Karpas-422 (cell line): Measurements from ENCODE around the gene LRRC75A. TPM values are rescaled to one million over a fixed set of nuclear protein-coding genes. Genes with fewer than 3 reads are reported as not detected.
A peak's percentile ranks its signal among the peaks of the same experiment; 100 is the strongest.

Source experiments
- DNase-seq: peaks from one replicate; pipeline ENCODE4 v3.0.0-alpha.2; 2015
- H2AFZ ChIP-seq: fragments of 200-600 bp; sonication (generic); 2 replicates; pipeline ENCODE4 v1.6.1; 2014; ENCODE audit warnings: antibody characterized with exemption, low read length, mixed read lengths
- H3K27ac ChIP-seq: fragments of 200-600 bp; sonication (generic); 2 replicates; pipeline ENCODE4 v1.5.1; 2014; ENCODE audit warnings: mild to moderate bottlenecking, low read length, moderate library complexity
- H3K27me3 ChIP-seq: fragments of 200-600 bp; sonication (generic); 2 replicates; pipeline ENCODE4 v1.6.1; 2014; ENCODE audit warnings: low read length, mixed read lengths
- H3K36me3 ChIP-seq: fragments of 200-600 bp; sonication (generic); 2 replicates; pipeline ENCODE4 v1.6.1; 2014; ENCODE audit warnings: low read length, mixed read lengths; ENCODE audit not compliant: insufficient read depth
- H3K4me1 ChIP-seq: fragments of 200-600 bp; sonication (generic); 2 replicates; pipeline ENCODE4 v1.6.1; 2014; ENCODE audit warnings: mild to moderate bottlenecking, low read length, mixed read lengths
- H3K4me2 ChIP-seq: fragments of 200-600 bp; sonication (generic); 2 replicates; pipeline ENCODE4 v1.6.1; 2014; ENCODE audit warnings: low read length, low read depth, mild to moderate bottlenecking; ENCODE audit not compliant: poor library complexity, severe bottlenecking
- H3K4me3 ChIP-seq: fragments of 200-600 bp; sonication (generic); 2 replicates; pipeline ENCODE4 v1.5.1; 2014; ENCODE audit warnings: mild to moderate bottlenecking, antibody characterized with exemption, low read length, mixed read lengths
- H3K79me2 ChIP-seq: fragments of 200-600 bp; sonication (generic); 2 replicates; pipeline ENCODE4 v1.6.1; 2014; ENCODE audit warnings: mild to moderate bottlenecking, low read length, mixed read lengths
- H3K9ac ChIP-seq: fragments of 200-600 bp; sonication (generic); 2 replicates; pipeline ENCODE4 v1.6.0; 2014; ENCODE audit warnings: low read length
- H3K9me2 ChIP-seq: fragments of 200-600 bp; sonication (generic), shearing (Covaris generic); replicated peaks from 2 replicates; pipeline ENCODE4 v1.6.0; 2014; ENCODE audit warnings: mild to moderate bottlenecking, low read length, moderate library complexity; ENCODE audit not compliant: insufficient read depth
- H3K9me3 ChIP-seq: fragments of 300-700, 200-600 bp; sonication (generic); 2 replicates; pipeline ENCODE4 v1.6.1; 2014; ENCODE audit warnings: low read length, mixed read lengths
- H4K20me1 ChIP-seq: fragments of 200-600 bp; sonication (generic); 2 replicates; pipeline ENCODE4 v1.6.1; 2014; ENCODE audit warnings: mild to moderate bottlenecking, antibody characterized with exemption, low read length, low read depth; ENCODE audit not compliant: insufficient read depth
- total RNA-seq: library from RNA; depleted of rRNA; stranded (reverse); fragments of >200 nt; shearing (Covaris generic); gene quantifications from 2 replicates; pipeline ENCODE4 v1.2.3, GENCODE V29; 2014; ENCODE audit warnings: low replicate concordance

LRRC75A gene
- total RNA-seq, 1 experiment from 2014 or later: 2.4 TPM

DNA sequence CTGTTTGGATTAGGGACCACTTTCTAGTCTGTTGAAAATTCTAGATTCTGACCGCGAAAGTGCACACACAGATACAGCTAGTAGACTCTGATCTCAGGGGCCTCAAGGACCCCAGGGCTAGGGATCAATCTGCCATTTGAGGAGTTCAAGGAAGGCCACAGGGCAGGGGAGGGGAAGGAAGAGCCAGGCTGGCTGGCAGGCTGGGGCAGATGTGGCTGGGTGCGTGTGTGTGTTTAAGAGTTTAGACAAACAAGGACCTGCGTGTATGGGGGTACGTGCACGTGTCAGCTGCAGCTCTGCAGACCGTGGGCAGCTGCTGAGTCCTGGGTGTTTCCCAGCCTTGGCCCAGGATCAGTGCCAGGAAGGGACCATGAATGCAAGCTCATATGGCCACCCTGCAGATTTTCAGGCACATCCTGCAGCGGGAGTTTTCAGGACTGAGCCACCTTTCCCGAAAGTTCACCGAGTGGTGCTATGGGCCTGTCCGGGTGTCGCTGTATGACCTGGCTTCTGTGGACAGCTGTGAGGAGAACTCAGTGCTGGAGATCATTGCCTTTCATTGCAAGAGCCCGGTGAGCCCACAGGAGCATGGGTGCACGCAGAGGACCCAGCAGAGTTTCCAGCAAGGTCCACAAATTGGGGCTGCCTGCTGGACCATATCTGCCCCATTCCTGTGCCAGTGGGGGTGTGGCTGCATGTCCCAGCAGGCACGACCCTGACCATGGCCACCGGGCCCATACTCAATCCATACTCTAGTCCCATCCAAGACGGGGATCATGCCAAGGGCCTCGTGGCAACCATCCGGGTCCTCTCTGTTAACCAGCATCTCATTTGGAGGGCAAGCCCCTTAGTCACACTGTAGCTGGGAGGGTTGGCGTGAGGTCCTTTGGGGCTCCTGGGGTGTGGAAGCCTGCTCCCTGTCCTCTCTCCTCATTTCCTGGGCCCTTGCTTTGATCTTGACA, 66.0 kb downstream of the LRRC75A start:
- H3K36me3 ChIP-seq: no peaks in the 10 kb centered on the region
- no peaks in the 10 kb centered on the region for H3K9me2 ChIP-seq
- no peak overlapping the region for H3K4me2 ChIP-seq
- no peak overlapping the region for H2AFZ ChIP-seq
- H3K9me3 ChIP-seq: no peaks in the 10 kb centered on the region
- H3K27me3 ChIP-seq: no peaks in the 10 kb centered on the region
- no peak overlapping the region for H3K4me3 ChIP-seq
- H3K27ac ChIP-seq: no peak overlapping the region
- H3K79me2 ChIP-seq: no peaks in the 10 kb centered on the region
- no peaks in the 10 kb centered on the region for H4K20me1 ChIP-seq
- H3K9ac ChIP-seq: no peak overlapping the region
- no peak for DNase-seq
- H3K4me1 ChIP-seq: peaks cover 7% of the 10 kb centered on the region

DNA sequence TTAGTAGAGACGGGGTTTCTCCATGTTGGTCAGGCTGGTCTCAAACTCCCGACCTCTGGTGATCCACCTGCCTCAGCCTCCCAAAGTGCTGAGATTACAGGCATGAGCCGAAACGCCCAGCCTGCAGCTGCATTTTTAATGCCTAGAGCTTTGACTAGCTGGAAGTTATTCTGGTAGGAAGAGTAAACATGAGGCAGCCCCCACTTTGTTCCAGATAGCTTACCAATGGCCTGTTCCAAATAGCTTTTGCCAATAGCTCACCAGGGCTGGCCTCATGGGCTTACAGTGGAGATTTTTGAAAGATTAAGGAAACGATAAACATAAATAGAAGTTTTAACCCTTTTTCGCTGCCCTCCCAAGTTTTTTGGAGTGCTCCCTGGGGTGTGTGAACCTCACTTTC, 66.8 kb downstream of the LRRC75A start:
- H3K9me2 ChIP-seq: no peaks in the 10 kb centered on the region
- no peak overlapping the region for H2AFZ ChIP-seq
- no peaks in the 10 kb centered on the region for H4K20me1 ChIP-seq
- H3K36me3 ChIP-seq: no peaks in the 10 kb centered on the region
- H3K9ac ChIP-seq: no peak overlapping the region
- H3K27ac ChIP-seq: no peak overlapping the region
- H3K4me1 ChIP-seq: peaks cover 7% of the 10 kb centered on the region
- no peak overlapping the region for H3K4me3 ChIP-seq
- H3K79me2 ChIP-seq: no peaks in the 10 kb centered on the region
- DNase-seq: peak; percentile 33
- no peak overlapping the region for H3K4me2 ChIP-seq
- H3K9me3 ChIP-seq: no peaks in the 10 kb centered on the region
- H3K27me3 ChIP-seq: no peaks in the 10 kb centered on the region

DNA sequence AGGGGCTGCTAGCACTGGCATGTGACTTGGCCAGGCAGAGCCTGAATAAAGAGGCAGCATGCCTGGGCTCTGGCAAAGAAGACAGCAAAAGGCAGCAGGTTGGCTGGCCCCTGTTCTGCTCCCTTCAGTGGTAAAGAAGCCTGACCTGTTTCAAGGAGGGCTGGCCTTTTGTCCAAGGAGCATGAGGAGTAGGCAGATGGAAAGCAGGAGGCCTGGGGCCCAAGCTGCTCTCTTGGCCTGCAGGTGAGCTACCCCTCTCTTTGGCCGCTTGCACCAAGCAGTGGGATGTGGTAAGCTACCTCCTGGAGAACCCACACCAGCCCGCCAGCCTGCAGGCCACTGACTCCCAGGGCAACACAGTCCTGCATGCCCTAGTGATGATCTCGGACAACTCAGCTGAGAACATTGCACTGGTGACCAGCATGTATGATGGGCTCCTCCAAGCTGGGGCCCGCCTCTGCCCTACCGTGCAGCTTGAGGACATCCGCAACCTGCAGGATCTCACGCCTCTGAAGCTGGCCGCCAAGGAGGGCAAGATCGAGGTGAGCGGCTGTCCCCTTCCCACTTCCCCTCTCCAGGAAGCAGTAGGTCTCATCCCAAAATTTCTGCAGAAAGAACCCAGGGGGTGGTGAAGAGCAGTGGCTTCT, 68.6 kb downstream of the LRRC75A start:
- Histone ChIP-seq H3K36me3 (no peaks in the 10 kb centered on the region), H3K4me3 (no peak overlapping the region), H4K20me1 (no peaks in the 10 kb centered on the region), H3K4me2 (no peak overlapping the region), H3K4me1 (peaks cover 3% of the 10 kb centered on the region), H3K9me3 (no peaks in the 10 kb centered on the region), H3K27me3 (no peaks in the 10 kb centered on the region), H3K9me2 (no peaks in the 10 kb centered on the region), H3K27ac (no peak overlapping the region), H2AFZ (no peak overlapping the region), H3K9ac (no peak overlapping the region), H3K79me2 (no peaks in the 10 kb centered on the region)
- DNase-seq: no peak

DNA sequence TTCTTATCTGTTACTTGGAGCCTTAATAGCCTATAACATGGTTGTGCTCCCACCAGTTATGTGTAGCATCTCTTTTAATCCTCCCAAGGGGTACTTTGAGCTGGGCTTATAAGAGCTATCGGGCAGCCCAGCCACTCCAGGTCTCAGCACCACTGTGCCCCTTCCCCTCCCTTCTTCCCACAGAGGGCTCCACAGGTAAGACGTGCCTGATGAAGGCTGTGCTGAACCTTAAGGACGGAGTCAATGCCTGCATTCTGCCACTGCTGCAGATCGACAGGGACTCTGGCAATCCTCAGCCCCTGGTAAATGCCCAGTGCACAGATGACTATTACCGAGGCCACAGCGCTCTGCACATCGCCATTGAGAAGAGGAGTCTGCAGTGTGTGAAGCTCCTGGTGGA, 69.6 kb downstream of the LRRC75A start:
- no peak overlapping the region for H2AFZ ChIP-seq
- H4K20me1 ChIP-seq: no peaks in the 10 kb centered on the region
- no peaks in the 10 kb centered on the region for H3K27me3 ChIP-seq
- H3K36me3 ChIP-seq: no peaks in the 10 kb centered on the region
- no peak overlapping the region for H3K9ac ChIP-seq
- H3K79me2 ChIP-seq: no peaks in the 10 kb centered on the region
- H3K27ac ChIP-seq: no peak overlapping the region
- no peak for DNase-seq
- H3K4me2 ChIP-seq: no peak overlapping the region
- H3K9me2 ChIP-seq: no peaks in the 10 kb centered on the region
- H3K4me1 ChIP-seq: no peaks in the 10 kb centered on the region
- H3K9me3 ChIP-seq: no peaks in the 10 kb centered on the region
- H3K4me3 ChIP-seq: no peak overlapping the region

- Histone ChIP-seq H3K4me3 (no peak overlapping the region), H3K36me3 (no peaks in the 10 kb centered on the region)
These were observed 72.1 kb downstream of the LRRC75A start for GRCh38 chr17:16419929-16420271.

GRCh38 chr17:16419074-16419928, 72.7 kb downstream of the LRRC75A start:
- Histone ChIP-seq H3K27me3 (no peaks in the 10 kb centered on the region), H3K4me3 (no peak overlapping the region), H3K9me3 (no peaks in the 10 kb centered on the region), H3K4me1 (peaks cover 16% of the 10 kb centered on the region), H2AFZ (no peak overlapping the region), H3K9me2 (no peaks in the 10 kb centered on the region), H3K9ac (no peak overlapping the region), H4K20me1 (no peaks in the 10 kb centered on the region), H3K4me2 (no peak overlapping the region), H3K27ac (no peak overlapping the region), H3K79me2 (peaks cover 7% of the 10 kb centered on the region; the same call in 1 of the 2 replicates), H3K36me3 (no peaks in the 10 kb centered on the region)
- no peak for DNase-seq

More at GRCh38 chr17:16419929-16420271, 72.1 kb downstream of the LRRC75A start:
- Histone ChIP-seq H3K9ac (no peak overlapping the region), H3K27ac (no peak overlapping the region), H3K79me2 (peaks cover 7% of the 10 kb centered on the region; the same call in 1 of the 2 replicates), H3K9me3 (no peaks in the 10 kb centered on the region), H2AFZ (no peak overlapping the region), H4K20me1 (no peaks in the 10 kb centered on the region), H3K4me1 (peaks cover 15% of the 10 kb centered on the region), H3K9me2 (no peaks in the 10 kb centered on the region), H3K27me3 (no peaks in the 10 kb centered on the region), H3K4me2 (no peak overlapping the region)
- no peak for DNase-seq

DNA sequence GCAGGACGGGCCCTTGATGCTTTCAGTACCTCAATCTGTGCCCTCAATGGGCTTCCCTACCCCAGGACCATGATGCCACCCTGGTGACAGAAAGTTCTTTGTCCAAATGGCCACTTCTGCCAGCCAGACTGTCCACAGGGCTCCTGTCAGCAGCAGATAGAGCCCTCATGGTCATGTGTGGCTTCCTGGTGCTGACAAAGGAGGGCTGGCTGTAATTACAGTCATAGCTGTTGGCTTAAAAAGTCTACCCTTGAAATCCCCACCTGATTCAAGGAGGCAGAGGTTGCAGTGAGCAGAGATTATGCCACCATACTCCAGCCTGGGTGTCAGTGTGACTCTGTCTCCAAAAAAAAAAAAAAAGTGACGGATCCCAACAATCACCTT, 73.3 kb downstream of the LRRC75A start:
- Histone ChIP-seq H3K4me3 (no peak overlapping the region), H3K27ac (no peak overlapping the region), H3K9me2 (no peaks in the 10 kb centered on the region), H3K9ac (no peak overlapping the region), H3K36me3 (no peaks in the 10 kb centered on the region), H3K27me3 (no peaks in the 10 kb centered on the region), H3K79me2 (peaks cover 7% of the 10 kb centered on the region; the same call in 1 of the 2 replicates), H2AFZ (no peak overlapping the region), H4K20me1 (no peaks in the 10 kb centered on the region), H3K9me3 (no peaks in the 10 kb centered on the region), H3K4me2 (no peak overlapping the region), H3K4me1 (peaks cover 16% of the 10 kb centered on the region)
- no peak for DNase-seq
